OCI-LY1 (cell line): Measurements from ENCODE around the gene NHSL2.

Experiments
- H2AFZ ChIP-seq: fragments of 200-600 bp; sonication (generic), shearing (Covaris generic); 2 replicates; pipeline ENCODE4 v1.6.0; 2014; ENCODE audit warnings: antibody characterized with exemption, mild to moderate bottlenecking, low read length
- H3F3A ChIP-seq: fragments of 200-600 bp; sonication (generic), shearing (Covaris generic); 2 replicates; pipeline ENCODE4 v1.6.0; 2014; ENCODE audit warnings: mild to moderate bottlenecking, antibody characterized with exemption, low read length, moderate library complexity; ENCODE audit not compliant: insufficient read depth
- H3K27ac ChIP-seq: fragments of 200-600 bp; sonication (generic); 2 replicates; pipeline ENCODE4 v1.5.1; 2014; ENCODE audit warnings: low read length, mixed run types, mild to moderate bottlenecking, low read depth; ENCODE audit not compliant: poor library complexity, severe bottlenecking
- H3K27me3 ChIP-seq: fragments of 200-600 bp; sonication (generic); 2 replicates; pipeline ENCODE4 v1.6.0; 2014; ENCODE audit warnings: antibody characterized with exemption, mild to moderate bottlenecking, low read length, moderate library complexity; ENCODE audit not compliant: insufficient read depth
- H3K36me3 ChIP-seq: fragments of 200-600 bp; sonication (generic); 2 replicates; pipeline ENCODE4 v1.6.1; 2014; ENCODE audit warnings: mild to moderate bottlenecking, antibody characterized with exemption, low read length, moderate library complexity, mixed read lengths; ENCODE audit not compliant: insufficient read depth
- H3K4me1 ChIP-seq: fragments of 200-600 bp; sonication (generic); 2 replicates; pipeline ENCODE4 v1.5.1; 2014; ENCODE audit warnings: mild to moderate bottlenecking, low read length, moderate library complexity; ENCODE audit not compliant: insufficient read depth, severe bottlenecking
- H3K4me2 ChIP-seq: fragments of 200-600 bp; sonication (generic), shearing (Covaris generic); 2 replicates; pipeline ENCODE4 v1.6.1; 2014; ENCODE audit warnings: low read length
- H3K4me3 ChIP-seq: fragments of 200-600 bp; sonication (generic); 2 replicates; pipeline ENCODE4 v1.5.1; 2014; ENCODE audit warnings: low read length, low read depth, mild to moderate bottlenecking, mixed read lengths; ENCODE audit not compliant: poor library complexity, severe bottlenecking
- H3K79me2 ChIP-seq: fragments of 200-600 bp; shearing (Covaris generic); 2 replicates; pipeline ENCODE4 v1.6.1; 2016; ENCODE audit warnings: mixed run types, low read length, mixed read lengths; ENCODE audit not compliant: insufficient read depth
- H3K9ac ChIP-seq: fragments of 200-600 bp; sonication (generic), shearing (Covaris generic); 2 replicates; pipeline ENCODE4 v1.6.1; 2014; ENCODE audit warnings: mild to moderate bottlenecking, low read length, mixed read lengths
- H3K9me2 ChIP-seq: fragments of 200-600 bp; sonication (generic), shearing (Covaris generic); 2 replicates; pipeline ENCODE4 v1.6.1; 2014; ENCODE audit warnings: low read depth, mild to moderate bottlenecking, low read length, mixed read lengths
- H3K9me3 ChIP-seq: fragments of 200-600 bp; shearing (Covaris generic); 2 replicates; pipeline ENCODE4 v1.6.1; 2014; ENCODE audit warnings: low read length, mixed read lengths
- H4K20me1 ChIP-seq: fragments of 200-600 bp; sonication (generic), shearing (Covaris generic); 2 replicates; pipeline ENCODE4 v1.6.0; 2016; ENCODE audit warnings: mild to moderate bottlenecking, low read length; ENCODE audit not compliant: insufficient read depth
- CTCF ChIP-seq: fragments of 200-600 bp; sonication (generic), shearing (Covaris generic); IDR thresholded peaks from 2 replicates; pipeline ENCODE4 v1.5.1; 2017; ENCODE audit warnings: mild to moderate bottlenecking, antibody characterized with exemption, low read length, moderate library complexity, mixed read lengths
- EZH2 ChIP-seq: fragments of 200-600 bp; sonication (generic), shearing (Covaris generic); IDR thresholded peaks from 2 replicates; pipeline ENCODE4 v1.8.0; 2017; ENCODE audit warnings: borderline replicate concordance, mixed run types, mild to moderate bottlenecking, antibody characterized with exemption, low read length, moderate library complexity, mixed read lengths

The NHSL2 gene

GRCh38 chrX:72003811-72004750 lies 93.4 kb downstream of the NHSL2 start:
- H3K9ac ChIP-seq, result no peak overlapping the region
- H3K4me2 ChIP-seq, result no peak overlapping the region
- H3K9me3 ChIP-seq, result no peaks in the 10 kb centered on the region

GRCh38 chrX:72005046-72005445 lies 94.4 kb downstream of the NHSL2 start:
- no peak overlapping the region for H3K27ac ChIP-seq
- no peak overlapping the region for H2AFZ ChIP-seq
- H3K4me2 ChIP-seq, result no peak overlapping the region
- no peaks in the 10 kb centered on the region for H3K36me3 ChIP-seq
- H3K27me3 ChIP-seq, result no peaks in the 10 kb centered on the region
- TF ChIP-seq EZH2 (no peak), CTCF (no peak)
- H3K9ac ChIP-seq, result no peak overlapping the region
- no peaks in the 10 kb centered on the region for H4K20me1 ChIP-seq
- no peaks in the 10 kb centered on the region for H3F3A ChIP-seq
- no peak overlapping the region for H3K4me3 ChIP-seq
- H3K79me2 ChIP-seq, result no peaks in the 10 kb centered on the region
- H3K4me1 ChIP-seq, result no peaks in the 10 kb centered on the region
- no peaks in the 10 kb centered on the region for H3K9me2 ChIP-seq
- no peaks in the 10 kb centered on the region for H3K9me3 ChIP-seq

More at GRCh38 chrX:72003811-72004750, 93.4 kb downstream of the NHSL2 start:
- Histone ChIP-seq H3K27me3 (no peaks in the 10 kb centered on the region), H3K79me2 (no peaks in the 10 kb centered on the region), H2AFZ (no peak overlapping the region), H3K36me3 (no peaks in the 10 kb centered on the region), H3K27ac (no peak overlapping the region), H4K20me1 (no peaks in the 10 kb centered on the region), H3K4me1 (no peaks in the 10 kb centered on the region), H3K9me2 (no peaks in the 10 kb centered on the region), H3K4me3 (no peak overlapping the region), H3F3A (no peaks in the 10 kb centered on the region)
- no peak for TF ChIP-seq EZH2
- TF ChIP-seq CTCF, result no peak

GRCh38 chrX:72006461-72006860 lies 95.8 kb downstream of the NHSL2 start:
- no peaks in the 10 kb centered on the region for H4K20me1 ChIP-seq
- H3K9ac ChIP-seq, result no peak overlapping the region
- H3K79me2 ChIP-seq, result no peaks in the 10 kb centered on the region
- H3K4me3 ChIP-seq, result no peak overlapping the region
- no peaks in the 10 kb centered on the region for H3K36me3 ChIP-seq
- no peaks in the 10 kb centered on the region for H3F3A ChIP-seq
- no peaks in the 10 kb centered on the region for H3K27me3 ChIP-seq
- no peaks in the 10 kb centered on the region for H3K9me3 ChIP-seq
- no peak overlapping the region for H3K27ac ChIP-seq
- no peak for TF ChIP-seq CTCF
- no peak for TF ChIP-seq EZH2
- H3K4me2 ChIP-seq, result no peak overlapping the region
- H3K4me1 ChIP-seq, result no peaks in the 10 kb centered on the region
- no peaks in the 10 kb centered on the region for H3K9me2 ChIP-seq
- no peak overlapping the region for H2AFZ ChIP-seq
